NCI-H2171 (cell line): ENCODE measurements around the gene GRIN3A.
"Not testable (repeated sequence)": the region's sequence is repeated elsewhere in the genome, so short reads cannot be mapped to it uniquely, and the experiment has no call there.

Experiments
- DNase-seq: peaks from one replicate; lab custom pipeline; 2025; lab: John Stamatoyannopoulos, UW

Gene GRIN3A

DNA sequence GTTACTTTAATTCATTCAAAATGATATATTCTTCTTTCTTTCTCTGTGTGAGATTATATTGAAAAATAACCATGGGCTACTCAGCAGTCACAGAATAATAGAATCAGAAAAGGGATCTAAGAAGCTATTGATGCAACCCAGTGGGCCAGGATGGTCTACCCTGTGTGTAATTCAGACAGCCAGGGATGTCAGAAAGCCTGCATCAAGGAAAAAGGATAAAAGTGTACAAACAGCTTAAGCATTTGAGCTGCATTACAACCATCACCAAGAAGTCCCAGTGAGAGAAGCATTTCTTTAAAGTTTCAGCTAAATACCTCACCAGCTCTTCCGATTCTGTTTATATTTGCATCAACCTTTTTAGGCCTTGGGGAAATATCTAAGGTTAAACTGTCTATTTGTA, 105.8 kb downstream of the GRIN3A start:
- DNase-seq, result no peak

DNA sequence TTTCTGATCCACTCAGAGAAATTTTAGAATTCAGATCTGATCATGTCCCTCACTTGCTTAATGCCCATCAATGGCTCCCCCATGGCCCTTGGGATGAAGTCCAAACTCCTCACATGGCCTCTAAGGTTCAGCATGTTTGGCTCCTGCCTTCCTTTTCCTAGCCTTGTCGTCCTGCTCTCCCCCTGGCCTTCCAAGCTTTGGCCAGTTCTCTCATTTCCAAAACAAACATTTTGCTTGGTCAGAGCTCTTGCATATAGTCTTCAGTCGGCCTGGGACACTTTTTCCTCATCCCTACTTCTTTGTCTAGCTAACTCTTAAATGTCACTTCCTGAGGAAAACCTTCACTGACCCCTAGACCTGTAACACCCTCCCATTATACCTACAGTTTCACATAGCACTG, 106.6 kb downstream of the GRIN3A start:
- no peak for DNase-seq

DNA sequence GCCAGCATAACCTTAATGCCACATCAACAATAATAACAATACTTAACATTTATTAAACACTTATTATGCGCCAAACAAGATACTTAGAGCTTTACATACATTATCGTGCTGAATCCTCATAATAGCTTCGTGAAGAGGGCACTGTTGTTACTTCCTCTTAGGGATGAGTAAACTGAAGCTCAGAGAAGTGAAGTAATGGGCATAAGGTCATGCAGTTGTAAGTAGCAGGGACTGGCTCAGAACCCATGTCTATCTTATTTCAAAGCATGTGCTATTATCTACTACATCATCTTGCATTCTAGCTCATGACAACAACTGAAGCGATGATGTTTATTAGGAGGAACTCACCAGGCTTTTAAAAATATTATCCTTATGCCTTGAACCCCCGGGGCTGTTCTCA, 108.8 kb downstream of the GRIN3A start:
- no peak for DNase-seq

DNA sequence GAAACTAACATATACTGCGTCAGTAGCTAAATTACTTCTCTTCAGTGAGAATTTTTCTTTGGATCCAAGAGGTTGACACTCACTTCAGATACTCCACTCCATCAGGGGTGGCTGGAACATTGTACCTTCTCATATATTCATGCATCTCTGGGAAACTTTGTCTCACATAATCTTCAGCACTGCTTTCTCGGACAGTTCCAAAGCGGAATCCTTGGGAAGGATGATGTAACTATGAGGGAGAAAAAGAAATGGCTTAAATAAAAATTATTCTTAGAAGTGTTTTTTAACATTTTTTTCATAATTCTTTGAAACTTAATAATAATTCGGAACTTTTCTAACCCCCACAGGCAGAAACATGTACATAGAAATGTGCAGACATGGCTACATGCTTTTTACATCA, 110.3 kb downstream of the GRIN3A start:
- DNase-seq, result no peak

DNA sequence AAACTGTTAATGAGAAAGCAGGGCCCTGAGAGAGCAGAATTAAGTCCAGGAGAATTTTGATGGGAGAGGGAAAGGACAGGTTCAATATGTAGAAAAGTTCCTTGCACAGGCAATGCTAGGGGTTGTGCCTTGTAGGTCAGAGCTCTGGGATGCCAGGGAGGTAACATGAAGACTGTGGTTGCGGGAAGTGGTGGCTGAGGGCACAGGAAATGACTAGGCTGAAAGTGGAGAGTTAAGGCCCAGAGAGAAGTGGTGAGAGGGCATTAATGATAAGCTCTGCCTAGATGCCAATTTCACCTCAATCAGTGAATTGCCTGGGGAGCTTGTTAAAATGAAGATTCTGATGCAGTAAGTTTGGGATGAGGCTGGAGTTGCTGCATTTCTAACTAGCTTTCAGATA, 112.2 kb downstream of the GRIN3A start:
- DNase-seq, result no peak

DNA sequence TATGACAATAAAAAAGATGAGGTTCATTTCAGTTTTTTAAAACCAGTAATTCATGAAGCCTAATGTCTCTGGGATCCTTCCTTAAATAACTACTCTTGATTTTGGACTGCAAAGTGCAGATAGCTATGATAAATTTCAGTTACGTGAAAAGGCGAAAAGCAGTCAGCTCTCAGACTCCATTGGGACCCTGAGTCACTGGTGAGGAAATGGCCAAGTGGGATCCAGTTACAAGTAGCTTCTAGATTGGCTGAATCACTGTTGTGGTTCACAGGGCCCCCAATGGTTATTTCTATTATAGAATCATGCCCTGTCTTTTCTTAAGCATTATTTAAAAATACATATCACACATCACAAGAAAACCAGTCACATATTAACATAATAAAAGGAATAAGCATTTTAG, 112.6 kb downstream of the GRIN3A start:
- no peak for DNase-seq

DNA sequence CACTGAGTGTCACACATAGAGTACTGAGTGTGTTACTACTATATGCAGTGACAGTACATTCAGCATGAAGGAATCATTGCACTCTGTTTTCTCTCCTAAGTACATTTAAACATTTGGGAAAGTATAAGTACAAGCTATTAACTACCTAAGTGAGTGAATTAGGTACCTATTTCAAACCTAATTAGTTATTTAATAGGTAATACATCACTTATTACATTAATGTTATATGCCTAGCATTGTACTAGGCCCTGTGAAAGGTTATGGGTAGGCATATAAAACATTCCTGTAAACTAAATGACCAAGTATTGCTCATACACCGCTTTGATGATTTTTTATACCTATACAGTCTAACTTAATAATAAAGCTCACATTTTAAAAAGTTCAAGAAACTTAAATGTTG, 118.0 kb downstream of the GRIN3A start:
- DNase-seq, result no peak

DNA sequence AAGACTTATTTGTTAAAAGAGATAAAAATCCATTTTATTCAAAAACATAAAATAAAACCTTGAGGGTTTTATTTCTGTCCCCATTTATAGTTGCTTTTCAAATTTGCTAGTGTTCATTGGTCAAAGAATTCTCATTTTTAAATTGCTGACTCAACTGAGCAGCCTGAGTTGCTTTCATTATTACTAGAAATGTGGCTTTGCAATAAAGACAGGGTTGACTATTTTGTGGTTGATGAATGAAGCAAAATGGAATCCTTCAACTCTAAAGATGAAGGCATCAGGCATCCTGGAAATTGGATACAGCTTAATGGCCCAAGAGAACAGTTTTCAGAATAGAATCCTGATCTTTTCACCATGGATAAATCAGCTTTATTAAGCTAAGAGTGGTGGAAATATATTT, 119.7 kb downstream of the GRIN3A start:
- DNase-seq, result no peak

DNA sequence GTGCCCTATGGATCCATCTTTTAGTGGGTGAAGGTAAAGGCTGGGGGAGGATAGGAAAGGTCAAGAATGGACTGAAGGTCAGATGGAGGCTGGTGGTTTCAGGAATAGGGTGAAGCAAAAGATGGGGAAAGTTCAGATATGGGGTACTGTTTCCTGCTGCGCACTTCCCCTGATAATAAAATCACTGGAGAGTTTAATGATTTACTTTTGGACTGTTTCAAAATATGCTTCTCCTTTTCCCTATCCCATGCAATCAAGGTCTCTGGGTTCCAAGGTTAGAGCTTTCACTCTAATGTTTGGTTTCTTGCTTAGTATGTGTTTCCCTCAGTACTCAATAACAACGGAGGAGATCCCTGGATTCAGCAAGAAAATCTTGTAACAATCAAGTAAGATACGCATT, 132.9 kb downstream of the GRIN3A start:
- DNase-seq, result no peak

DNA sequence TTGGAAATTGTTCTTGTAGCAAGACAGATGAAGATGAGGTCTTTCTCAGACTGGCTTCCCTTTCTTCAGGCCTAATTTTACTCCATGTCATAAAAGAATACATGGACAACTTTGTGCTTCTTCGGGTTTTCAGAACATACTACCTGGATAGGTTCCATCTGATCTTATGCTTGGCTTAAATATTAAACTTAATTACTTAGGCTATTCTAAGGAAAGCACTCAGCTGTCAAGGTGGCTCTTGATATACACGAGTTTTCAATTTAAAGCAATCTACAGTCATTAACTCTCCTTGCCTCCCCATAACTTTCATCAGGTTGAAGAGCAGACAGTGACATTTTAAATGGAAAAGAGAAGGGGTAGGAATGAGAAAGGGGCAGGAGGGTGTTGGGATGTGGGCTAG, 134.2 kb downstream of the GRIN3A start:
- DNase-seq, result no peak

DNA sequence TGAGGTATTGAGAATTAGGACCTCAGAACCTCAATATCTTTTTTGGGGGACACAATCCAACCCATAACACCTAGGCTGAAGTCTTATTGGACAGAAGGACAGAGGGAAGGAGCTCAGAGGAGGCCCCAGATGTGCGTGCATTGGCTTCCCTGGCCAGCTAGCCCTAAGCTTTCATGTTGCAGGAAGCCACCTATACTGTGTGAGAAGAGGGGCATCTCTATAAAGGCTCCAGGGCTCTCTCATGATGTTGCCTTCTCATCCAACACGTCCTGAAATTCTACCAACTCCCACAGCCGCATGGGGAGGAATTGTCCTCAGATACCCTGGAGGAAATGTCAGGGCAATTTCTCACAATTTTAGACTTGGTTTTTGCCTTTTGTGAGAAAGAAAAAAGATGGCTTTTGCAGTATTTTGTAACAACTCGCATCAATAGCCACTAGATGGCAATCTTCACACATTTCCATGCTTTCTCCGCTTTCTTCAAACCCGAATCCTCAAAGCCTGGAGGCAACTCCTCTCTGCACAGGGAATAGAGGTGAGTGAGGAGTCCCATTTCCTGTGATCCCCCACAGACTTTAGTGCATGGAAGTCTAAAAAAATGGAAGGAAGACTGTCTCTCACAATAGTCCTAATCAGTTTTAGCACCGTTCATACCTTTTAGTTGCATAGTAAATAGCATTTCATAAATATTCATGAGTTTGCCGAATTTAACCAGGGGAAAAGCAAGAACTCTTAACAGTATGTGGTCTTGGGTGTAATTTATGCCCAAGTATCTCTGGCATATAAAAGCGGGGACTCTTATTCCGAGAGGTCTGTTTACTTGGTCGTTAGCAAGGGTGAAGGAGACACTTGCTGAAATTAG, 136.3 kb downstream of the GRIN3A start:
- peak; percentile 58 for DNase-seq

DNA sequence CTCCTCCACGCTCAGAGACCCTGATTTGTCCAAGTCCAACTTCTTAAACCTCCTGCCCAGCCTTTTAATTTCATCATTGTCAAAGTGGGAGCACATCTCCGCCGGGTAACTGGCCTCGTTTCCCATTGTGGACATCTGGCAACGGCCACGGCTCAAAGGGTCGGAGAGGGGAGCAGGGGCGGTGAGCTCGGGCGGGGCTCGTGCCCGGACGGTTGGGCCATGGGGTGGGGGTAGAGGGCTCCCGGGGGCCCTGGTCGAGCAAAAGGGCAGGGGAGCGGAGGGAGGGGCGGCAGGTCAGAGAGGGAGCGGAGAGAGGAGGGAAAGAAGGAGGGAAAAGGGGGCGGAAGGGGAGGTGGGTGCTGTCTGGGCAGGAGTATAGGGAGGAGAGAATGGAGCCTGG, 143.7 kb downstream of the GRIN3A start, which contains the start of gene PPP3R2:
PPP3R2 (minus strand) TSS at position 174 of the 400 bp plus-strand sequence; CDS start at position 126, 48 bp downstream.
- DNase-seq, result no peak

DNA sequence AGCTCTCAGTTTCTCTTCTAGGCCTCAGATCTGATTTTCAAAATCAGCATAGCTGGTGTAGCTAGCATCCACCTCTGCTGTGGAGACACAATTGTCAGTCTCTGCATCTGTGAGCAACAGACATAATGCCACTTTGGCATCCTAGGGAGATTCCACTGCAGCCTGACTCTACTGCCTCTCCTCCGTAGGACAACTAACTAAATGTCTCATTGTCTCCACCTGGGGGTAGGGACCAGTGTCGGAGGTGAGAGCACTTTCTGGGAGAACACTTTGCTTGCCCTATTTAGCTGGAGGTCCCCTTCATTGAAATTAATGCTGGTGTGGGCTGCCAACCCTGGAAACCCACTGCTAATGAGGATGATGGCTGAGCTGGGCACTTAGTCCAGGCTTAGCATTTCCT, 145.1 kb downstream of the GRIN3A start:
- no peak for DNase-seq

DNA sequence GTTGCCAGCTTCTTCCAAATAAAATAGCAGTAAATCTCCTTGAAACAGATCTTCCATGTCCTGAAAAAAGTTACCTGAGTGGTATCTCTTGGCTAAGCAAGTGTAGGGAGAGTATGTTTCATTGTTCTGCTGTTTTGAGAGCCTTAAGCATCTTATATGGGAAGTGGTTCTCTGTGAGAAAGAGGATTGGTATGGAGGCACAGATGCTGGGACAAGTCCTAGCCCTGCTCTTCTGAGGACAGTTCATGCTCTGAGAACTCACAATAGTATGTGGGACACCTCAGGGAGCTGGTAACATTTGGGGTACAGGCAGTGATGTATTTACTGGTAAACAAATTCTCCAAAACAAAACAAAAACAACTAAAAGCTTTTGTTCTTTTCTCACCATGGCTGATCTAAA, 145.7 kb downstream of the GRIN3A start:
- no peak for DNase-seq

DNA sequence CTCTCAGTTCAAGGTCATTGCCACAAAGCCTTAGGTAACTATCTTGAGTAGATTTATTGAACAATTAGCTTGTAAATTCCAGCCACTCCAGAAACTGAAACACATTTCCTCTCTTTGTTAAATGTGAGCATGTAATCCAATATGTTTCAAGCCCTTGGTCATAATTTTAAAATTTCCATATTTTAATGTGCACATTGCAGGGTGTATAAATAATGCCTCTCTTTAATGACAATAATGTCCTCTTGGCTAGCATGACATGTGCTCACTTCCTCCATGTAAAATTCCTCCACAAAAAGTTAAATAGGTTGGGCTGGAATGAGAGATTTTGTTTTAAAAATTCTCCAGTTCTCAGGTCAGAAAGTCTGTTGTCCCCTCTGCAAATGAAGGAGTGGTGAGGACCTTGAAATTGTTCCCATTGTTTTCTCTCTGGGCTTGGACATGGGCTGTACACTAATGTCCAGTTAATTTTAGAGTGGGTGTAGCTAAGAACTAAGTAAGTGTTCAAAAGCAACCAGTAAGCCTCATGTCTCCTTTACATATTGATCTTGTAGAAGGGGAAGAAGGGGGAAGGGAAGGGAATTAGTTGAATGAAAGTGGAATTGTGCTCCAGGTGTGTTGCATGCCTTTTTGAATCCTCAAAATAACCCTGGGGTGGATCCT, 146.5 kb downstream of the GRIN3A start:
- no peak for DNase-seq

DNA sequence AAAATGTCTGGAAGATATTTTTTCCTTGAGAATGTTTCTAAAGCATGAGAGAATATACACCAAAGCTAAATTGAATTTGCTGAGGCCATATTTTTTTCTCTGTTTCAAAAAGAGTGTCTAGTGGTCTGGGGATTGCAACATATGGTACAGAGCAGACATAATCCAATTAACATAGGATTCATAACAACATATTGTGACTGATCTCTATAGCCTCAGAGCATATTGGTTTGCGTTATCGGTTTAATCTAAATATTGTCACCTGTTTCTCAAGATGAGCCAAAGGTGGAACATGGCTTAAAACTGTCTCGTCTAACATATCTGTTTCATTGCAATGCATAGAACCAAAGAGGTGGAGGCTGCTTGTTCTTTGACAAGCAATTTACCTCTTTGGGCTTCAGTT, 147.5 kb downstream of the GRIN3A start:
- DNase-seq, result peak; percentile 47

DNA sequence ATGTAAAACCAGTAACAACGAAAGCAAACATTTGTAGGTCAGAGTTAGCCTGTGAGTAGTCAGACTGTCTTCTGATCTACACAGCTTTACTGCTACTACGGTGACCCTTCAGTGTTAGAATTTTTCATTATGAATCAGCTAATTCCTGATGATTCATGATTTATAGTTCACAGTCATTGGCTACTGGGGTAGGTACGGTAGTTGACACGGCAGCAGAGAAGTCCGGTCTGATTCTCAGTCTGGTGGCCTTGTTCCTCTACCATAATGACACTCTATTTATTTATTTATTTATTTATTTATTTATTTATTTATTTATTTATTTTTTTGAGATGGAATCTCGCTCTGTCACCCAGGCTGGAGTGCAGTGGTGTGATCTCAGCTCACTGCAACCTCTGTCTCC, 148.4 kb downstream of the GRIN3A start:
- not testable (repeated sequence) for DNase-seq

DNA sequence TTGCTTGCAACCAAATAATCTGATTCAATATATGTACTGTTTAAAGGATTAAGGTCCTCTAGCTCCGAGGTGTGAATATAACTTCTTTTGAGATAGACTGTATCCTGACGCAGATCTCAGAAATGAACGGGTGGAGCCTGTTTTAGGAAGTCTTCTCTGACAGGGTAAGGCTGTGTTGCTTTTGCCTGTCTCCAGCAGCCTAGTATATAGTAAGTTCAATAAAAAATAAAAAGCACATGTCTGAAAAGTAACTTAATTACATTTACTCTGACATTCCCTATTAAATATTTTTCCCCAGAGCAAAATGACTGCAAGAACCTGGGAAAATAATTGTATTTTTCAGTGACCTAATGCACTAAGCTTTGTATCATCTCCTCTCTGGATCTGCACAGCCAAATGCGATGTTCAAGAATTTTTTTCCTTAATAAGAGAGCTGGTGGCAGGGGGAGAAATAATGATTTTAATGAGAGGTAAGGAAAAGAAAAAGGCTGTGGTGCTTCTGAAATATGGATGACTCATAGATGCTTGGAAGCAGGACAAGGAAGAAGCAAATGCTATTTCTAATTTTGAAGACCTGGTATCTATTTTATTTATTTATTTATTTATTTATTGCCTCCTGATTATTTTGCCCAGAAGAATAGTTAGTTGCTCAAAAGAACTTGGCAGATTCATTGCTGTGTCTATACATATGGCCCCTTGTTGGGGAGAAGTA, 151.0 kb downstream of the GRIN3A start:
- no peak for DNase-seq

DNA sequence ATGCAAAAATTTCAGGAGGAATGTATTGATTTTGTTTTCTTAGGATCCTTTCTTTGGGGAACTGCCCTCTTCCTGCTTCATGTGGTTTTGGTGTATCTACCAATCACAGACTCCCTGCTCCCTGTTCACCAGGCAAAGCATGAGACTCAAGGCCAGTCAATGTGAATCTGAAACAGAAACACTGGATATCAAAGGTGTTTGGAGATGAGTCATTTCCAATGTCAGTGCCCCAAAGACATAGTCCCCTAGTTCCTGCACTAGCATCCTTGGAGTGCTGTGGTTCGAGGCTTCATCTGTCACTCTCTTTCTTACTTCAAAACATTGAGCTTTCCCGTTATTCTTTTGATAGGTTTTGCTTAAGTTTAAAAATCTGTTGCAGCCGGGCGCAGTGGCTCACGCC, 151.8 kb downstream of the GRIN3A start:
- no peak for DNase-seq

DNA sequence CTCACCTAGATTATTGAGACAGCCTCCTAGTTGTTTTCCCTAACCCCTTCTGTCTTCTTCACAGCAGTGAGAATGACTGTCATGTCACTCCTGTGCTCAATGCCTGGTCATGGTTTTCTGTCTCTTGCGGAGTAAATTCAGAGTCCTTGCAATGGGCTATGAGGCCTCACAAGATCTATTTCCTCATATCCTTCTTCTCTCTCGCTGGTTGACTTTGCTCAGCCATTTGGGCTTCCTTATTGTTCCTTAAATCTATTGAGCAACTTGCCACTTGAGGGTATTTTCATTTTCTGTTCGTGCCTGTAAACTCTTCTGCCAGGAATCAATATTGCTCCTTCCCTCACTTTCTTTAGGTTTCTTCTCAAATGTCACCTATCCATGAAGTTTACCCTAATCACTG, 152.7 kb downstream of the GRIN3A start:
- DNase-seq, result no peak

DNA sequence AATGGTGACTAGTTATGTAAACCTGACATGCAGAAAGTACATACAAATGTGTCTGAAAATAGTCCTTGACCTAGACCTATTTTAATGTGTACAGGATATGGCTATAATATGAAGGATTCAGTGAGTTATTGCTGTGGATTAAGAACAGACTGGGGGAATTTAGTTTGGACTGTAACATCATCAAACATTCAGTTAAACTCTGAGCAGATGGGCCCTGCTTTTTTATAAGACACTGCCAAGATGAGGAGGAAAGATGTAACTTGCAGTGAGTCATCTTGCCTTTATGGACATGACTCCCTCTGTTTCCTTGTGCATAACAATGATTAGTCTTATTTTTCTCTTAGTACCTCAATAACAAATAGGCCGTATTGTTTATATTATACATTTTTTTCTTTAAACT, 155.9 kb downstream of the GRIN3A start:
- no peak for DNase-seq

DNA sequence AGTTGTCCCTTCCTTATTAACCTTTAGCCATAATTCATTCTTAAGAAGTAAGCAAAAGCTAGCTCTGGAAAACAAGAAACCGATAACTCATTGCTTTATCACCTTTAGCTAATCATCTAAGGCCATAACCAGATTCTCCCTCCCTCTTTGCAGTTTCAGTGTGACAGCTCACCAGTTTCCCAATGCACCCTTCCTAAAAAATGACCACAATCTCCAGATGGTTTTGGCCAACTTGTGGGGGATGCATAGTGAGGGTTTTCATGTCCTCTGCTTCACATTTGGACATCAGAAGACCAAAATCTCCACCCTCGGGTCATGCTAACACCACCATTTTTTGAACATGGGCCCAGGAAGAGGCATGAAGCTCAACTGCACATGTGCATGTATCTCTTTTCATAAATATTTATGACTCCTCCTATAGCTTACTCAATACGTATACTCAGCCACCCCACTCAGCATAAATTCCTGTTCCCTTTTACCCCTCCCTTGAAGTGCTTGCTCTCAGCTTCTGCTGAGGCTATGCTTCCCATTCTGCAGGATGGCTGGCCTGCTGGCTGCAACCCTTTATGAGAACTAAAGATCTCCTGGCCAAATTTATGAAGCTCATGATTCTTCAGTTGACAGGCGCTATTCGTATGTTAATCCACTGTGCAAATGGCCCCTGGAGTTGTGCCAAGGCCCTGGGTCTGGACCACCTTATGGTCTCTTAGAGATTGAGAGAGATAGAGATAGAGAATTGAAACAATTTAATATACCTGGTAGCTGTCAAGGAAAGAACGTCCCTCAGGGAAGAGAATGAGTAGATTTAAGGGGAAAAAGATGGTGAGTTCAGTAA, 158.5 kb downstream of the GRIN3A start:
- DNase-seq, result no peak
